Epithelial cell of esophagus (primary cell): Measurements from ENCODE around the gene ARMH1.

Source experiments
- DNase-seq: peaks from one replicate; pipeline ENCODE4 v3.0.0; 2010; ENCODE audit warnings: low read depth
- H3K4me3 ChIP-seq: 2 replicates; pipeline ENCODE4 v1.5.1; 2011; ENCODE audit warnings: mild to moderate bottlenecking, low read length, control low read depth
- TF ChIP-seq, protein P1 (sequence below): IDR thresholded peaks from 2 replicates; pipeline ENCODE4 v1.5.1; 2011; ENCODE audit warnings: low read depth, mild to moderate bottlenecking, low read length, control low read depth, inconsistent platforms; ENCODE audit not compliant: insufficient read depth; ENCODE audit errors: missing control alignments

Gene ARMH1

GRCh38 chr1:44672254-44672955 lies 2.1 kb upstream of the ARMH1 start:
- TF ChIP-seq, protein P1, sequence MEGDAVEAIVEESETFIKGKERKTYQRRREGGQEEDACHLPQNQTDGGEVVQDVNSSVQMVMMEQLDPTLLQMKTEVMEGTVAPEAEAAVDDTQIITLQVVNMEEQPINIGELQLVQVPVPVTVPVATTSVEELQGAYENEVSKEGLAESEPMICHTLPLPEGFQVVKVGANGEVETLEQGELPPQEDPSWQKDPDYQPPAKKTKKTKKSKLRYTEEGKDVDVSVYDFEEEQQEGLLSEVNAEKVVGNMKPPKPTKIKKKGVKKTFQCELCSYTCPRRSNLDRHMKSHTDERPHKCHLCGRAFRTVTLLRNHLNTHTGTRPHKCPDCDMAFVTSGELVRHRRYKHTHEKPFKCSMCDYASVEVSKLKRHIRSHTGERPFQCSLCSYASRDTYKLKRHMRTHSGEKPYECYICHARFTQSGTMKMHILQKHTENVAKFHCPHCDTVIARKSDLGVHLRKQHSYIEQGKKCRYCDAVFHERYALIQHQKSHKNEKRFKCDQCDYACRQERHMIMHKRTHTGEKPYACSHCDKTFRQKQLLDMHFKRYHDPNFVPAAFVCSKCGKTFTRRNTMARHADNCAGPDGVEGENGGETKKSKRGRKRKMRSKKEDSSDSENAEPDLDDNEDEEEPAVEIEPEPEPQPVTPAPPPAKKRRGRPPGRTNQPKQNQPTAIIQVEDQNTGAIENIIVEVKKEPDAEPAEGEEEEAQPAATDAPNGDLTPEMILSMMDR = no peak
- no peak overlapping the region for H3K4me3 ChIP-seq
- DNase-seq = peak; percentile 70

- peak overlapping the region; percentile 67 for H3K4me3 ChIP-seq
- no peak for DNase-seq
- TF ChIP-seq, protein P1 = no peak
Measured at GRCh38 chr1:44672961-44673674, 1.4 kb upstream of the ARMH1 start.

GRCh38 chr1:44673675-44674112 lies 820 bp upstream of the ARMH1 start:
- no peak for DNase-seq
- TF ChIP-seq, protein P1 = no peak
- H3K4me3 ChIP-seq = peak overlapping the region; percentile 67

DNA sequence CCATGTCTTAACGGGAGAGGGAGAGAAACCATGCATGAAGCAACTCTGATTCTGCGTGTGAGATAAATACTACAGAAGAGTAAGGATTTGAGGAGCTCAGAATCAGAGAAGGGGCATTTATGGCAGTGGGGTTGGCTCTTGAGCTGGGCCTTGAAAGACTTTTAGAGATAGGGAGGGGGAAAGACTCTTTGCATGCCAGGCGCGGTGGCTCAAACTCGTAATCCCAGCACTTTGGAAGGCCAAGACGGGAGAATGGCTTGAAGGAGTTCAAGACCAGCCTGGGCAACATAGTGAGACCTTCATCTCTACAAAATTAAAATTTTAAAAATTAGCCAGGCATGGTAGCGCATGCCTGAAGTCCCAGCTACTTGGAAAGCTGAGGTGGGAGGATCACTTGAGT lies 672 bp downstream of the ARMH1 start:
- DNase-seq = no peak
- TF ChIP-seq, protein P1 = no peak
- peak overlapping the region; percentile 67 for H3K4me3 ChIP-seq

- DNase-seq = peak; percentile 46
- H3K4me3 ChIP-seq = no peak overlapping the region
- TF ChIP-seq, protein P1 = no peak
Measured at GRCh38 chr1:44676484-44677200, 2.1 kb downstream of the ARMH1 start.

- H3K4me3 ChIP-seq = no peak overlapping the region
- TF ChIP-seq, protein P1 = peak; percentile 54
- DNase-seq = peak; percentile 41
Measured at GRCh38 chr1:44677201-44677766, 2.8 kb downstream of the ARMH1 start.
